B cell (primary cell): ENCODE measurements around the gene MAP7. TPM values are rescaled to one million over a fixed set of nuclear protein-coding genes. Genes with fewer than 3 reads are reported as not detected.

Experiments used
- ATAC-seq: fragments of 200-7000 bp; cut with Tn5 transposase; one replicate; pipeline ENCODE4 v1.10.0; 2021; ENCODE audit warnings: low read depth, mild to moderate bottlenecking, moderate number of reproducible peaks, moderate library complexity
- CTCF ChIA-PET: fragments of 350-600 bp; sonication (Branson Sonifier 250); formaldehyde crosslinking; loops from one replicate; lab custom pipeline; 2021; ENCODE audit warnings: antibody characterized with exemption, inconsistent platforms; lab: Charles Lee
- POLR2A ChIA-PET: fragments of 350-600 bp; sonication (Branson Sonifier 250); formaldehyde crosslinking; loops from one replicate; lab custom pipeline; 2021; ENCODE audit warnings: antibody characterized with exemption; lab: Charles Lee
- DNase-seq: peaks from one replicate; pipeline ENCODE4 v3.0.0; 2013
- H2AFZ ChIP-seq: 2 replicates; pipeline ENCODE4 v1.6.1; 2012; ENCODE audit warnings: mild to moderate bottlenecking, low read depth, low read length; ENCODE audit not compliant: insufficient read depth, poor library complexity, severe bottlenecking
- H3K27ac ChIP-seq, 2 donors: 1 replicate in 1 of 2; 2 replicates in 1 of 2; pipeline ENCODE4 v1.5.1; 2012 to 2013; ENCODE audit warnings: low read length in 2 of 2, mild to moderate bottlenecking in 2 of 2, moderate library complexity in 1 of 2
- H3K27me3 ChIP-seq, 4 experiments: fragments of 200-600 bp in 1 of 4; sonication (generic) in 1 of 4; replicated peaks in 1 of 4; 1 replicate in 2 of 4; 2 replicates in 2 of 4; pipeline versions ENCODE4 v1.6.1 to v1.7.0; 2013 to 2016; ENCODE audit warnings: low read length in 3 of 4, mild to moderate bottlenecking in 2 of 4, mixed read lengths in 1 of 4, moderate library complexity in 1 of 4; ENCODE audit not compliant: insufficient read depth in 4 of 4, control insufficient read depth in 3 of 4; ENCODE audit errors: control extremely low read depth in 1 of 4
- H3K36me3 ChIP-seq, 2 experiments: replicated peaks in 1 of 2; 1 replicate in 1 of 2; 2 replicates in 1 of 2; pipeline versions ENCODE4 v1.6.1 to v1.7.1; 2013; ENCODE audit warnings: low read length in 1 of 2; ENCODE audit not compliant: insufficient read depth in 2 of 2, control insufficient read depth in 1 of 2; ENCODE audit errors: control extremely low read depth in 1 of 2, extremely low read depth in 1 of 2
- H3K4me1 ChIP-seq, 2 donors: fragments of 200-600 bp in 1 of 2; sonication (generic) in 1 of 2; 1 replicate in 1 of 2; 2 replicates in 1 of 2; pipeline versions ENCODE4 v1.5.1 to v1.6.1; 2013 to 2017; ENCODE audit warnings: low read length in 2 of 2; ENCODE audit not compliant: control insufficient read depth in 2 of 2, insufficient read depth in 2 of 2
- H3K4me2 ChIP-seq: replicated peaks from 2 replicates; pipeline ENCODE3; 2012; ENCODE audit warnings: mild to moderate bottlenecking, low read depth, low read length; ENCODE audit not compliant: poor library complexity, severe bottlenecking
- H3K4me3 ChIP-seq, 5 experiments: fragments of 200-600 bp in 1 of 5; sonication (generic) in 1 of 5; 1 replicate in 3 of 5; 2 replicates in 2 of 5; pipeline versions ENCODE4 v1.5.1 to v1.7.0; 2011 to 2016; ENCODE audit warnings: low read length in 4 of 5, mild to moderate bottlenecking in 4 of 5, low read depth in 2 of 5, control low read depth in 1 of 5, moderate library complexity in 1 of 5; ENCODE audit not compliant: insufficient read depth in 1 of 5; ENCODE audit errors: control extremely low read depth in 1 of 5, extremely low read depth in 1 of 5
- H3K79me2 ChIP-seq: fragments of 200-600 bp; sonication (generic); one replicate; pipeline ENCODE4 v1.6.0; 2016; ENCODE audit warnings: low read length; ENCODE audit not compliant: control insufficient read depth, insufficient read depth
- H3K9ac ChIP-seq: fragments of 200-600 bp; sonication (generic); 2 replicates; pipeline ENCODE4 v1.6.1; 2017; ENCODE audit warnings: mild to moderate bottlenecking, low read length, moderate library complexity
- H3K9me3 ChIP-seq, 3 donors: one replicate each; pipeline versions ENCODE4 v1.6.1 to v1.7.1; 2013; ENCODE audit warnings: low read length in 2 of 3; ENCODE audit not compliant: control insufficient read depth in 2 of 3, insufficient read depth in 1 of 3; ENCODE audit errors: control extremely low read depth in 1 of 3
- H4K20me1 ChIP-seq: 2 replicates; pipeline ENCODE4 v1.6.0; 2012; ENCODE audit warnings: mild to moderate bottlenecking, low read length; ENCODE audit not compliant: insufficient read depth, control insufficient read depth, poor library complexity, severe bottlenecking
- H3K27ac Mint-ChIP-seq: one replicate; pipeline ENCODE4 v1.8.0; 2021; ENCODE audit warnings: mixed read lengths
- H3K27me3 Mint-ChIP-seq: one replicate; pipeline ENCODE4 v1.8.0; 2021; ENCODE audit warnings: mixed read lengths
- H3K4me1 Mint-ChIP-seq: one replicate; pipeline ENCODE4 v1.8.0; 2021; ENCODE audit warnings: mixed read lengths
- H3K4me3 Mint-ChIP-seq: one replicate; pipeline ENCODE4 v1.8.0; 2021; ENCODE audit warnings: mixed read lengths
- H3K9me3 Mint-ChIP-seq: one replicate; pipeline ENCODE4 v1.8.0; 2022; ENCODE audit warnings: mixed read lengths; ENCODE audit not compliant: insufficient read depth
- CTCF ChIP-seq: fragments of 200-600 bp; IDR thresholded peaks from one replicate; pipeline ENCODE4 v1.8.0; 2022; ENCODE audit warnings: antibody characterized with exemption, mild to moderate bottlenecking
- EZH2 ChIP-seq: IDR thresholded peaks from 2 replicates; pipeline ENCODE4 v1.6.1; 2012; ENCODE audit warnings: borderline replicate concordance, low read depth, mild to moderate bottlenecking, moderate library complexity, low read length; ENCODE audit not compliant: insufficient read depth, poor library complexity, severe bottlenecking
- WGBS: methylation state at CpG from one replicate; pipeline ENCODE4 v1.1.5; 2013; ENCODE audit warnings: missing lambda C conversion rate; ENCODE audit not compliant: insufficient coverage; 5-methylcytosine and 5-hydroxymethylcytosine counted together
- intact Hi-C: fragments of 100-400 bp; cut with micrococcal nuclease; formaldehyde crosslinking; loops from one replicate; pipeline ENCODE4 v1.10.0; 2022
- polyA plus RNA-seq: library from polyadenylated mRNA; depleted of rRNA; stranded (reverse); fragments of >200 nt; gene quantifications from 2 replicates; pipeline ENCODE4 v1.2.3, GENCODE V29; 2012
- total RNA-seq, 2 donors: library from RNA; stranded (reverse); fragments of 120-200 nt in 1 of 2; gene quantifications; 1 replicate in 1 of 2; 2 replicates in 1 of 2; pipeline versions ENCODE4 v1.2.3 to v1.2.4, GENCODE V29; 2013 to 2022

MAP7 gene
- total and polyA plus RNA-seq, 2 donors (not counting 1 experiment from before 2014, with no cell fraction given) = 0.34 to 0.64 TPM

- Histone ChIP-seq H2AFZ (no peak overlapping the region), H3K27ac (no peak overlapping the region), H3K36me3 (peaks cover under 1 to 50% of the 10 kb centered on the region in 2 experiments), H3K9me3 (no peaks in the 10 kb centered on the region), H3K27me3 (no peaks in the 10 kb centered on the region), H3K4me2 (no peak overlapping the region), H3K79me2 (no peaks in the 10 kb centered on the region), H3K9ac (no peak overlapping the region), H3K4me3 (no peak overlapping the region), H3K4me1 (peaks cover 16 to 19% of the 10 kb centered on the region in 2 donors), H4K20me1 (peaks cover 19% of the 10 kb centered on the region)
- no CpG with 5 or more reads among the region's 2 CpGs for WGBS
- Mint-ChIP-seq H3K4me1 (peaks cover 22% of the 10 kb centered on the region), H3K4me3 (no peak overlapping the region), H3K27me3 (no peaks in the 10 kb centered on the region), H3K9me3 (no peaks in the 10 kb centered on the region), H3K27ac (peak overlapping the region; percentile 27)
- TF ChIP-seq EZH2 (no peak), CTCF (no peak)
- POLR2A ChIA-PET = interaction anchor here (0.7 kb wide), 2 partner anchors 93 to 199 kb away, joined by 5 to 9 read pairs; partner anchors contain the start of gene MAP3K5
- intact Hi-C loops = no loop called here
- DNase-seq = no peak
- CTCF ChIA-PET = interaction anchor here (0.6 to 1.9 kb wide), 3 partner anchors 9 to 282 kb away, joined by 3 to 9 read pairs (median 5); partner anchors contain the start of gene MAP3K5
- no peak for ATAC-seq
These were observed 42.9 kb upstream of the MAP7 start for GRCh38 chr6:136592930-136593673.

GRCh38 chr6:136591617-136592016, 41.4 kb upstream of the MAP7 start:
- POLR2A ChIA-PET = no interaction called here
- CTCF ChIA-PET = interaction anchor here (1.1 kb wide), 1 partner anchor 8 kb away, joined by 3 read pairs; no protein-coding TSS in a partner anchor

More at GRCh38 chr6:136591617-136592016, 41.4 kb upstream of the MAP7 start:
- Histone ChIP-seq H4K20me1 (peaks cover 11% of the 10 kb centered on the region), H3K4me3 (no peak overlapping the region), H3K9ac (no peak overlapping the region), H3K27ac (no peak overlapping the region), H3K4me1 (peaks cover 16 to 19% of the 10 kb centered on the region in 2 donors), H3K9me3 (no peaks in the 10 kb centered on the region), H3K27me3 (no peaks in the 10 kb centered on the region), H3K4me2 (no peak overlapping the region), H3K36me3 (peaks cover 6 to 55% of the 10 kb centered on the region in 2 experiments), H2AFZ (no peak overlapping the region), H3K79me2 (no peaks in the 10 kb centered on the region)
- Mint-ChIP-seq H3K9me3 (no peaks in the 10 kb centered on the region), H3K4me1 (peaks cover 22% of the 10 kb centered on the region), H3K27ac (no peak overlapping the region), H3K4me3 (no peak overlapping the region), H3K27me3 (no peaks in the 10 kb centered on the region)
- ATAC-seq (no peak), DNase-seq (no peak)
- intact Hi-C loops = no loop called here
- 100% methylated on average over 1 of the region's 1 CpG for WGBS
- TF ChIP-seq EZH2 (no peak), CTCF (no peak)
